Measurements from ENCODE around the gene FAM83E. TPM values are rescaled to one million over a fixed set of nuclear protein-coding genes. Genes with fewer than 3 reads are reported as not detected.
A peak's percentile ranks its signal among the peaks of the same experiment; 100 is the strongest.
"Not testable (repeated sequence)": the region's sequence is repeated elsewhere in the genome, so short reads cannot be mapped to it uniquely, and the experiment has no call there.

Gene FAM83E
- total RNA-seq, 4 donors from 2014 or later = 0.32 to 0.69 (median 0.37) TPM

DNA sequence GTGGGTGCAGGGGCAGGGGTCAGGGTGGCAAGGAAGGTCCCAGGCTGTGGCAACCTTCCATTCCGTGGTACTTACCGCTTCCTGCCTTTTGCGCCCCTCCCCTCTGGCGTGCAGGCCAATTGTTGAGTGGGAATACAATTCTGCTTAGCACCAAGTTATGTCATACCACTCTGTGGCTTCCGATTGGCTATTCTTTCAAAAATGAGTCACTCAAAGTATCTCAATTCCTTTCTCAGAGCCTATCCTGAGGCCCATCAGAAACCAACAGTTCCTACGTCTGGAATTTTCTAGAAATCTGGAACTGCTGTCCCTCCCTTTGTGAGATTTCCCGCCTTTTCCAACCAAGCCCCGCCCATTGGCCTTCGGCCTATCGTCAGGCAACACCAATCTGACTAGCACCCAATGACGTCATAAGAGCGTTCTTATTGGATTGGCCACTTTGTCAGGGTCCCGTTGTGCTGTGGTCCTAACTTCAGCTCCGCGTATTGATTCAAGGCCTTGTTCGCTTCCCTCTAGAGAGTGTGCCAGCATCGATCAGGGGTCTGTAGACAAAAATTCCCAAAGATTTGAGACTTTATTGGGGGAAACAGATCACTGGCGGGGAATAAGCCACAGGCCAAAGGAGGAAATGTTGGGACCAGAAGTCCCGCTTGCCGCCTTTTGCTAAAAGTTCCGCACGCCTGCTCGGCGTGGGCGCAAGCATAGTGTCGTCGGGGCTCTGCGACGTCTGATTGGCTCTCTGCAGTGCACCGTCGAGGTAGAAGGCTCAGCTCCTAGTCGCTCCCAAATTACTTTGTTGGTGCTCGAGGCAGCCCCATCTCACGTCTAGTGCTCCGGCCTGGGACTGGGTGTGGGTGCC lies 46.2 kb upstream of the FAM83E start:
- Histone ChIP-seq H3K4me3 (peak overlapping the region in 2 of 4 donors; percentile 8 to 14), H3K9me3 (no peaks in the 10 kb centered on the region), H3K36me3 (no peaks in the 10 kb centered on the region), H3K27me3 (no peaks in the 10 kb centered on the region), H3K4me1 (peaks cover 3 to 15% (median 14%) of the 10 kb centered on the region in 4 donors), H3K27ac (replicated peaks in 1 of 4) (peak overlapping the region; percentile 32 to 67 (median 46))
- TF ChIP-seq, protein P1, sequence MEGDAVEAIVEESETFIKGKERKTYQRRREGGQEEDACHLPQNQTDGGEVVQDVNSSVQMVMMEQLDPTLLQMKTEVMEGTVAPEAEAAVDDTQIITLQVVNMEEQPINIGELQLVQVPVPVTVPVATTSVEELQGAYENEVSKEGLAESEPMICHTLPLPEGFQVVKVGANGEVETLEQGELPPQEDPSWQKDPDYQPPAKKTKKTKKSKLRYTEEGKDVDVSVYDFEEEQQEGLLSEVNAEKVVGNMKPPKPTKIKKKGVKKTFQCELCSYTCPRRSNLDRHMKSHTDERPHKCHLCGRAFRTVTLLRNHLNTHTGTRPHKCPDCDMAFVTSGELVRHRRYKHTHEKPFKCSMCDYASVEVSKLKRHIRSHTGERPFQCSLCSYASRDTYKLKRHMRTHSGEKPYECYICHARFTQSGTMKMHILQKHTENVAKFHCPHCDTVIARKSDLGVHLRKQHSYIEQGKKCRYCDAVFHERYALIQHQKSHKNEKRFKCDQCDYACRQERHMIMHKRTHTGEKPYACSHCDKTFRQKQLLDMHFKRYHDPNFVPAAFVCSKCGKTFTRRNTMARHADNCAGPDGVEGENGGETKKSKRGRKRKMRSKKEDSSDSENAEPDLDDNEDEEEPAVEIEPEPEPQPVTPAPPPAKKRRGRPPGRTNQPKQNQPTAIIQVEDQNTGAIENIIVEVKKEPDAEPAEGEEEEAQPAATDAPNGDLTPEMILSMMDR (IDR thresholded peaks at IDR 0.05) = no peak
- TF ChIP-seq POLR2AphosphoS5 (IDR thresholded peaks at IDR 0.05) = peak in 1 of 2 donors; percentile 23
- 53% methylated on average over 27 of the region's 35 CpGs for WGBS
- peak; percentile 96 for DNase-seq (ENCODE audit: extremely low spot score)
- intact Hi-C loops (cut with DNase I) = no loop called here

DNA sequence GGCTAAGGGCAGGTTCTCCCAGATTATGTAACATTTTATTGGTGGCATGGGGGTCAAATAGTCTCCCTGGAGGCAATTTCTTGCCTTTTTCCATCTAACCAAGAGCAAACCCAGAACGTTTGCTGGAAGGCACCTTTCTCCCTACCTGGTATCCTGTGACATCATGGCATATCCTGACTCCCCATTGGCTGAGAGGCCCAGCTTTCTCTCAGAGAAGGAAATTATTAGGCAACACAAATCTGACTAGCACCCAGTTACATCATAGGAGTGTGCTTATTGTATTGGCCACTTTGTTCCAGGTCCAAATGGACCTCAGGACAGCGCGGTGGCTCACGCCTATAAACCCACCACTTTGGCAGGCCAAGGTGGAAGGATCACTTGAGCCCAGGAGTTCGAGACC lies 44.9 kb upstream of the FAM83E start:
- H3K27ac ChIP-seq (replicated peaks in 1 of 4) = no peak overlapping the region
- no peak for DNase-seq (ENCODE audit: extremely low spot score)
- H3K9me3 ChIP-seq = no peaks in the 10 kb centered on the region
- no peaks in the 10 kb centered on the region for H3K27me3 ChIP-seq
- no peaks in the 10 kb centered on the region for H3K36me3 ChIP-seq
- TF ChIP-seq POLR2AphosphoS5 (IDR thresholded peaks at IDR 0.05) (no peak), EP300 (IDR thresholded peaks at IDR 0.05) (no peak), POLR2A (IDR thresholded peaks at IDR 0.05; ENCODE audit: low read depth) (no peak)
- TF ChIP-seq, protein P1 (IDR thresholded peaks at IDR 0.05) = no peak
- H3K4me1 ChIP-seq = peaks cover 3 to 15% (median 14%) of the 10 kb centered on the region in 4 donors
- intact Hi-C loops (cut with DNase I) = no loop called here
- WGBS = 79% methylated on average over 4 of the region's 5 CpGs
- H3K4me3 ChIP-seq = no peak overlapping the region

DNA sequence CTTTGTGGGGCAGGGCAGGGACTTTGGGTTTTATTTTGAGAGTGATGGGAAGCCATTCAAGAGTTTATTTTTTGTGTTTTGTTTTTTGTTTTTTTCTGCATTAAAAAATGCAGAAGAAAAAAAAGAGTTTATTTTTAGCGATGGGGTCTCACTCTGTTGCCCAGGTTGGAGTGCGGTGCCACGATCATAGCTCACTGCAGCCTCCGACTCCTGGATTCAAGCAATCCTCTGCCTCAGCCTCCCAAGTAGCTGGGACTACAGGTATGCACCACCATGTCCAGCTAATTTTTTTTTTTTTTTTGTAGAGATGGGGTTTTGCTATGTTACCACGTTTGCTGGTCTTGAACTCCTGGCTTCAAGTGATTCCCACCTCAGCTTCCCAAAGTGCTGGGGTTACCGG lies 43.6 kb upstream of the FAM83E start:
- H3K27me3 ChIP-seq = no peaks in the 10 kb centered on the region
- no peaks in the 10 kb centered on the region for H3K36me3 ChIP-seq
- no peaks in the 10 kb centered on the region for H3K9me3 ChIP-seq
- intact Hi-C loops (cut with DNase I) = no loop called here
- 93% methylated on average over 6 of the region's 6 CpGs for WGBS
- no peak for DNase-seq (ENCODE audit: extremely low spot score)
- no peak overlapping the region for H3K4me3 ChIP-seq
- TF ChIP-seq, protein P1 (IDR thresholded peaks at IDR 0.05) = no peak
- H3K4me1 ChIP-seq = peaks cover 3 to 15% (median 14%) of the 10 kb centered on the region in 4 donors
- H3K27ac ChIP-seq (replicated peaks in 1 of 4) = no peak overlapping the region

DNA sequence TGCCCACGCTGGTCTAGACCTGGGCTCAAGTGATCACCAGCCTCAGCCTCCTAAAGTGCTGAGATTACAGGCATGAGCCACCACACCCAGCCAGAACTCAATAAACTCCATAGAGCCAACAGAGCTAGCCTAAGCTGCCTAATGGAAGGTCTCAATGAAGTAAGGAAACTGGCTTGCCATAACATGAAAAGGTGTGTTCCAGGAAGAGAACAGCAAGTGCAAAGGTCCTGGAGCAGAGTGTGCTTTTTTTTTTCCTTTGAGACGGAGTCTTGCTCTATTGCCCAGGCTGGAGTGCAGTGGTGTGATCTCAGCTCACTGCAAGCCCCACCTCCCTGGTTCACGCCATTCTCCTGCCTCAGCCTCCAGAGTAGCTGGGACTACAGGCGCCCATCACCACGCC lies 43.0 kb upstream of the FAM83E start:
- H3K27ac ChIP-seq (replicated peaks in 1 of 4); DNase-seq (ENCODE audit: extremely low spot score); H3K36me3 ChIP-seq; H3K27me3 ChIP-seq; H3K4me3 ChIP-seq; intact Hi-C loops (cut with DNase I); H3K9me3 ChIP-seq: not testable (repeated sequence)
- WGBS = 98% methylated on average over 5 of the region's 5 CpGs
- peaks cover 3 to 15% (median 14%) of the 10 kb centered on the region in 4 donors for H3K4me1 ChIP-seq

DNA sequence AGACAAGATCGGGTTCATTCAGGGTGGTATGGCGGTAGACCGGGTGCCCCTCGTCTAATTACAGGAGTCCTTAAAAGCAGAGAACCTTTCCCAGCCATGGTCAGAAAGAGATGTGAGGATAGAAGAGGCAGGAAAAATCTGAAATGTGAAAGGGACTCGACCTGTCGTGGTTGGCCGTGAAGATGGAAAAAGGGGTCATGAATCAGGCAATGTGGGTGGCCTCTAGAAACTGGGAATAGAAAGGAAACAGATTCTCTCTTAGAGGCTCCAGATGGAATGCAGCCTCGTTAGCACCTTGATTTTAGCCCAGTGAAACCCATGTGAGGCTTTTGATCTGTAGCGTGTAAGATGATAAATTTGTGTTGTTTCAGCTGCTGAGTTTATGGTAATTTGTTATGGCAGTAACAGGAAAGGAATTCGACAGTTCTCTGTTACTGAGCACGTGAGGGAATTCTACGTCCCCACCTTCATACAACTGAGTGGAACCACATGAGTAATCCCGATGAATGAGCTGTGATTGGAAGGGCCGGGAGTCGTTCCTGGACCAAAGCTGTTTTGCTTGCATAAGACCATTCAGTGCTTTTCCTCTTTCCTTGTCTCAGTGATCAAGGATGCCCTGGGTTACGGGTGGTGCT lies 42.1 kb upstream of the FAM83E start:
- H3K36me3 ChIP-seq = no peaks in the 10 kb centered on the region
- TF ChIP-seq, protein P1 (IDR thresholded peaks at IDR 0.05) = no peak
- TF ChIP-seq EP300 (IDR thresholded peaks at IDR 0.05) (no peak), POLR2AphosphoS5 (IDR thresholded peaks at IDR 0.05) (no peak), POLR2A (IDR thresholded peaks at IDR 0.05; ENCODE audit: low read depth) (no peak)
- no peak for DNase-seq (ENCODE audit: extremely low spot score)
- H3K27ac ChIP-seq (replicated peaks in 1 of 4) = no peak overlapping the region
- no peaks in the 10 kb centered on the region for H3K27me3 ChIP-seq
- intact Hi-C loops (cut with DNase I) = no loop called here
- peaks cover 3 to 15% (median 14%) of the 10 kb centered on the region in 4 donors for H3K4me1 ChIP-seq
- no peaks in the 10 kb centered on the region for H3K9me3 ChIP-seq
- 54% methylated on average over 16 of the region's 16 CpGs for WGBS
- H3K4me3 ChIP-seq = no peak overlapping the region
